ENCODE data around the gene GALNT9.
"Not testable (repeated sequence)": the region's sequence is repeated elsewhere in the genome, so short reads cannot be mapped to it uniquely, and the experiment has no call there.

The GALNT9 gene

GRCh38 chr12:132247718-132248452, 81.5 kb downstream of the GALNT9 start:
- DNase-seq: no peak

GRCh38 chr12:132246997-132247717, 82.2 kb downstream of the GALNT9 start:
- no peak for DNase-seq

GRCh38 chr12:132245521-132246101, 83.8 kb downstream of the GALNT9 start:
- DNase-seq: no peak

- no peak for DNase-seq
Observed at GRCh38 chr12:132244724-132245295, 84.6 kb downstream of the GALNT9 start.

- no peak for DNase-seq
Observed at GRCh38 chr12:132243596-132244310, 85.6 kb downstream of the GALNT9 start.

GRCh38 chr12:132243171-132243570, 86.2 kb downstream of the GALNT9 start:
- not testable (repeated sequence) for DNase-seq

GRCh38 chr12:132240669-132241007, 88.8 kb downstream of the GALNT9 start:
- not testable (repeated sequence) for DNase-seq

GRCh38 chr12:132239796-132240668, 89.4 kb downstream of the GALNT9 start:
- DNase-seq: no peak

GRCh38 chr12:132239392-132239791, 90.0 kb downstream of the GALNT9 start:
- no peak for DNase-seq

GRCh38 chr12:132238884-132239283, 90.5 kb downstream of the GALNT9 start:
- no peak for DNase-seq

GRCh38 chr12:132238488-132238854, 90.9 kb downstream of the GALNT9 start:
- no peak for DNase-seq

GRCh38 chr12:132237772-132238487, 91.5 kb downstream of the GALNT9 start:
- DNase-seq: no peak

GRCh38 chr12:132236930-132237771, 92.2 kb downstream of the GALNT9 start:
- DNase-seq: no peak

GRCh38 chr12:132236129-132236929, 93.1 kb downstream of the GALNT9 start:
- no peak for DNase-seq

- DNase-seq: no peak
Observed at GRCh38 chr12:132235116-132235820, 94.1 kb downstream of the GALNT9 start.

- no peak for DNase-seq
Observed at GRCh38 chr12:132230381-132230780, 99.0 kb downstream of the GALNT9 start.

- no peak for DNase-seq
Observed at GRCh38 chr12:132229926-132230325, 99.5 kb downstream of the GALNT9 start.

GRCh38 chr12:132229193-132229760, 100.1 kb downstream of the GALNT9 start:
- DNase-seq: no peak
